Erythroblast (primary cell): ENCODE results near the gene ZNF469.

Experiments used
- GATA1 ChIP-seq: IDR thresholded peaks from 2 replicates; pipeline ENCODE4 v1.6.1; 2011; ENCODE audit warnings: low read depth, mild to moderate bottlenecking, control low read depth, low read length, moderate library complexity
- POLR2A ChIP-seq: IDR thresholded peaks from 2 replicates; pipeline ENCODE4 v1.6.1; 2011; ENCODE audit warnings: mild to moderate bottlenecking, low read length

- no peak for TF ChIP-seq POLR2A
- TF ChIP-seq GATA1, result no peak
Observed at GRCh38 chr16:88428616-88429386, 46.0 kb downstream of the ZNF469 start.
